ENCODE results near the gene GNL3.
"Not testable (repeated sequence)": the region's sequence is repeated elsewhere in the genome, so short reads cannot be mapped to it uniquely, and the experiment has no call there.

The GNL3 gene

GRCh38 chr3:52721002-52721729 lies 35.3 kb downstream of the GNL3 start:
- peak in 1 of 2 experiments; percentile 5 for DNase-seq

GRCh38 chr3:52721730-52722008 lies 35.8 kb downstream of the GNL3 start:
- DNase-seq: no peak

GRCh38 chr3:52722491-52722890 lies 36.7 kb downstream of the GNL3 start:
- no peak for DNase-seq

GRCh38 chr3:52723935-52724334 lies 38.1 kb downstream of the GNL3 start:
- no peak for DNase-seq

GRCh38 chr3:52724511-52724910 lies 38.7 kb downstream of the GNL3 start:
- DNase-seq: no peak

- DNase-seq: not testable (repeated sequence)
These were observed 42.9 kb downstream of the GNL3 start for GRCh38 chr3:52728753-52729152.

GRCh38 chr3:52730681-52731080 lies 44.8 kb downstream of the GNL3 start:
- no peak for DNase-seq

- DNase-seq: no peak
These were observed 45.8 kb downstream of the GNL3 start for GRCh38 chr3:52731590-52731989.

- no peak for DNase-seq
These were observed 47.5 kb downstream of the GNL3 start for GRCh38 chr3:52733256-52733891.

- no peak for DNase-seq
These were observed 53.9 kb downstream of the GNL3 start for GRCh38 chr3:52739730-52740129.

- no peak for DNase-seq
These were observed 56.7 kb downstream of the GNL3 start for GRCh38 chr3:52742418-52743041.

GRCh38 chr3:52743152-52743551 lies 57.3 kb downstream of the GNL3 start:
- DNase-seq: no peak

GRCh38 chr3:52743721-52744120 lies 57.9 kb downstream of the GNL3 start:
- no peak for DNase-seq

All from stimulated activated CD4-positive, alpha-beta T cell treated with anti-CD3 and anti-CD28 coated beads, Interleukin-4, amount 100 ng/mL, for 4 hours (primary cell).